Measurements from ENCODE around the gene TGFBR3. TPM values are rescaled to one million over a fixed set of nuclear protein-coding genes. Genes with fewer than 3 reads are reported as not detected.
A peak's percentile ranks its signal among the peaks of the same experiment; 100 is the strongest.
"Not testable (repeated sequence)": the region's sequence is repeated elsewhere in the genome, so short reads cannot be mapped to it uniquely, and the experiment has no call there.

Gene TGFBR3
- polyA plus RNA-seq, 3 donors: 15.2 to 71.2 (median 43.4) TPM

DNA sequence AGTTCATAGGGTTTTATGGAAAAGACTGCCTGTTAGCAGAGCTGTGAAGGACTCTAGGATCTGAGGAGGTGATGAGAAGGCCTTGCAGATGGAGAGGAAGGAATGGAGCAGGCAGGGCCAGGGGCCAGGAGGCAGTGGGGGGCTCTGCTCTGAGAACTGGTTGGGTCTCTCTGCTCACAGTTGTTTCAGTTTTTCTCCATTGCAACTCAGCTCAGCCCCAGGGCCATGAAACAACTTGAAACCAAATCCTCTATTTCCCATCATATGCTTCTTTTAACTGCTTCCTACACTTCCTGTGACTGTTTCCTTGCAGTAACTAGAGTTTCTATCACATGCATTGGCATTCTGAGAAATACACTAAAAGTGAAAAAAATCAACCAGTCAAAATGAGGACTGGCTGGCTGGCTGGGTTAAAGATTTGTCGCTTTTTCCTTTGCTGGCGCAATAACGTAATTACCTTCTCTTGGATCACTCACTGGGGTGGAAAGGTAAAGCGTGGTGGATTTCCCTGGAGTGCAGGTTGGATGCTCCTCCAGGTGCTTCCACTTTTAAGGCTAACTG is 213.3 kb downstream of the TGFBR3 start:
- whole genome bisulfite sequencing, 3 donors: 81 to 97% (median 92%) methylated on average over 4 of the region's 4 CpGs
- no peak overlapping the region for H3K27ac ChIP-seq (ENCODE audit: low read depth, low read length)

DNA sequence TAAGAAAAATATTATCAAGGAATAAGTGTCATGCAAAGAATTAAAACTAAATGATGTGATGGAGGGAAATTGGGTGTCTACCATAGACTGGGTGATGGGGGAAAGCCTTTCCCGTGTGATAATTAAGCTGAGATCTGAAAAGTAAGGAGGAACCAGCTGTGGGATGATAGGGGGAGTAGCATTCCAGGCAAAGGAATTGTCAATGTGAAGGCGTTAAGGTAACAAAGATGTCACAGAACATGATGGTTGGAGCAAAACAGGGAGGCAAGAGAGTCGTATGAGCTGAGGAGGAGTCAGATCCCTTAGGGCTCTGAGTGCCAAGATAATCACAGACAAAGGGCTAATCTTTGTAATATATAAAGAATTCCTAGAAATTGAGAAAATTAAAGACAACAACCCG is 215.2 kb downstream of the TGFBR3 start:
- no peak overlapping the region for H3K27ac ChIP-seq (ENCODE audit: low read depth, low read length)
- 81 to 83% (median 82%) methylated on average over 4 of the region's 4 CpGs for WGBS, 3 donors

- WGBS, 3 donors: 91 to 98% (median 94%) methylated on average over 25 of the region's 25 CpGs
- H3K27ac ChIP-seq (ENCODE audit: low read depth, low read length): no peak overlapping the region
Measured at GRCh38 chr1:91669584-91670350, 216.2 kb downstream of the TGFBR3 start.

DNA sequence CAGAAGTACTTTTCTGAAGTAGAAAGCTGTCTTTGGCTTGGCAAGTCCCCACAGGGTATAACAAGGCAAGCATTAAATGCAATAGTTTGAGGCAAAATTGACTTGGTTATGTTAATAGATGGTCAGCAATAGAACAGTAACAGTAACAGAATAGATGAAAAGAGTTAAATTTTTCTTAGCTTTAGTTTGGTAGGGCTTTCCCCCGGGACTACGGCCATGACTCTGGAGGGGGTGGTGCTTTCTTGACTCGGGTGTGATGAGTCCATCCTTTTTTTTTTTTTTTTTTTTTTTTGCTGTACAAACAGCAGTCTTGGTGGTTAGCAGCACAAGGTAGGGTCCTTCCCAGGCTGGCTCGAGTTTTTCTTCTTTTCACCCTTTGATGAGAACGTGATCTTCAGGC is 219.3 kb downstream of the TGFBR3 start:
- WGBS, 3 donors: 37 to 70% (median 37%) methylated on average over 5 of the region's 5 CpGs
- H3K27ac ChIP-seq (ENCODE audit: low read depth, low read length): not testable (repeated sequence)

DNA sequence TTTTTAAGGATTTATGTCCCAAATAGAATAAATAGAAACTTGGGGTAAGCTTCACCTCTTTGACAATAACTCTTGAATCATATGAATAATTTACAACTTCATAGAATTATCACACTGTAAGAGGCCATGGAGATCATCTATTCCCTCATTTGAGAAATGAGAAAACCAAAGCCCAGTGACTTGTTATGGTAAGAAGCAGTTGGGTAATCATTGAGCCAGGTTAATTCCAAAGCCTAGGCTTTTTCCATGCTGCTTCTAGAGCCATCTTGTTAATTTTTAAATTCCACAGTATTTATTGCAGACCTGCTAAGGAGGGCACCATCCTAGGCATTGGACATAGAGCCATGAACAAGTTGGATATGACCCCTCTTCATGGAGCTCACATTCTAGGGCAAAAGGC is 224.8 kb downstream of the TGFBR3 start:
- H3K27ac ChIP-seq (ENCODE audit: low read depth, low read length): no peak overlapping the region

GRCh38 chr1:91660708-91661107 is 225.2 kb downstream of the TGFBR3 start:
- H3K27ac ChIP-seq (ENCODE audit: low read depth, low read length): no peak overlapping the region

- WGBS, 3 donors: 67 to 88% (median 85%) methylated on average over 5 of the region's 5 CpGs
- no peak overlapping the region for H3K27ac ChIP-seq (ENCODE audit: low read depth, low read length)
Measured at GRCh38 chr1:91655912-91656449, 230.0 kb downstream of the TGFBR3 start.

GRCh38 chr1:91653183-91653582 is 232.8 kb downstream of the TGFBR3 start:
- WGBS, 3 donors: 87 to 93% (median 89%) methylated on average over 1 of the region's 1 CpG
- H3K27ac ChIP-seq (ENCODE audit: low read depth, low read length): no peak overlapping the region

DNA sequence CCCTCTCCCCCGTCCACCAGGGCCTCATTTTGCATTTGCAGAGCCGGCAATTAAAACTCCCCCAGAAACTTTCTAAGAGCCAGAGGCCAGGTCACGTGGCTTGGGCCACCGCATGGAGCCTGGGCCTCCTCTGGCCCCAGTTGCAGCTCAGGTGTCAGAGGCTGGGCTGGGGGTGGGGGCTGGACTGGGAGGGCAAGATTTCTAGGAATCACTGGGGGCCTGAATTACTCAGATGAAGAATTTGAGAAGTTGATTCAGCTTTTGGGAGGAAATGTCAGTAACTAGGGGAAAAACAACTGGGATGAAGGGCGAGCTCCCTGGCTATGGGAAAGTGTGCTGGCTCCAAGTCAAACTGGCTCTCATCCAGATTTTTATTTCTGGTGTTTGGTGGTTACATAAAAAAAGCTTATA is 234.3 kb downstream of the TGFBR3 start:
- H3K27ac ChIP-seq (ENCODE audit: low read depth, low read length): peak overlapping the region; percentile 48
- 40 to 62% (median 53%) methylated on average over 5 of the region's 5 CpGs for WGBS, 3 donors

DNA sequence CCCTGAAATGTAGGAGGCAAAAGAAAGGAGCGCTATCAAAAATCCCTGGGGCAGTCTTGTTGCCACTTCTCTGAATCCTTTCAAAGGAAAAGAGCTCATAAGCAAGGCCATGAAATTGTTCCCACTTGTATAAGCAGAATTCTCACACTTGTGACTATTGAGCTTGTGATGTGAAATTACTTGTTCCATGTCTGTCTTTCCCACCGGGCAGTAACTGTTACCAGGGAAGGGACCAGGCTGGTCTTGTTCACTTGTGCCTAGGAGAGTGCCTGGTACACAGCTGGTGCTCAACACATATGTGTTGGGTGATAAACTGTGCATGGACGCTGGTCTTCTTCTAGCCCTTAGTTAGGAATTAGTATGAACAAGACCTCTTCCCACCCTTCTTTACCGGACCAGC is 234.7 kb downstream of the TGFBR3 start:
- peak overlapping the region; percentile 48 for H3K27ac ChIP-seq (ENCODE audit: low read depth, low read length)
- WGBS, 3 donors: 47 to 83% (median 64%) methylated on average over 4 of the region's 4 CpGs

GRCh38 chr1:91650764-91651163 is 235.2 kb downstream of the TGFBR3 start:
- 40 to 81% (median 69%) methylated on average over 1 of the region's 1 CpG for WGBS, 3 donors
- H3K27ac ChIP-seq (ENCODE audit: low read depth, low read length): peak overlapping the region; percentile 66

GRCh38 chr1:91647061-91647460 is 238.9 kb downstream of the TGFBR3 start:
- no peak overlapping the region for H3K27ac ChIP-seq (ENCODE audit: low read depth, low read length)
- 88 to 95% (median 94%) methylated on average over 2 of the region's 2 CpGs for WGBS, 3 donors

DNA sequence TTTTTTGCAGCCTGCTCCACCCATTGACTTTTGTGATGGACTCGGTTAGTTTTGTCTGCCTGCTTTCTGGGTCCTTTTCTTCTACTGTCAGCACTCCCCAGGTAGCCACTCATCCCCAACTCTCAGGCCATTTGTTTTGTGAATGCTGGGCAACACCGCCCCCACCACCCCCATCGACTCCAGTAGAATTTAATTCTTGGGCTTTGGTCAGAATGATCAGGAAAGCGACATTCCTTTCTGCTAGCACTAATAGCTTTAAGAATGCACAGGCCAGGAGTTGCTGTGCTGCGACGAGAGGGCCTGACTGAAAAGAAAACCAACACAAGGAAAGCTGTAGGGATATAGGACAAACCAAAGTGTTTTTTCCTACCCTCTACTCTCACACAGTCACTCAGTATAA is 240.9 kb downstream of the TGFBR3 start:
- no peak overlapping the region for H3K27ac ChIP-seq (ENCODE audit: low read depth, low read length)
- WGBS, 3 donors: 66 to 89% (median 85%) methylated on average over 6 of the region's 6 CpGs

DNA sequence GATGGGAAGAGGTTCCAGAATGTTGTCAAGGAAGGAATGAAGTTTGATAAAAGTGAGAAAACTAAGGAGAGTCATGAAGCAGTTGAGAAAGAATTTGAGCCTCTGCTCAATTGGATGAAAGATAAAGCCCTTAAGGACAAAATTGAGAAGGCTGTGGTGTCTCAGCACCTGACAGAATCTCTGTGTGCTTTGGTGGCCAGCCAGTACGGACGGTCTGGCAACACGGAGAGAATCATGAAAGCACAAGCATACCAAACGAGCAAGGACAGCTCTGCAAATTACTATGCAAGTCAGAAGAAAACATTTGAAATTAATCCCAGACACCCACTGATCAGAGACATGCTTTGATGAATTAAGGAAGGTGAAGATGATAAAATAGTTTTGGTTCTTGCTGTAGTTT is 242.5 kb downstream of the TGFBR3 start:
- H3K27ac ChIP-seq (ENCODE audit: low read depth, low read length): no peak overlapping the region
- 76 to 91% (median 91%) methylated on average over 4 of the region's 4 CpGs for WGBS, 3 donors

DNA sequence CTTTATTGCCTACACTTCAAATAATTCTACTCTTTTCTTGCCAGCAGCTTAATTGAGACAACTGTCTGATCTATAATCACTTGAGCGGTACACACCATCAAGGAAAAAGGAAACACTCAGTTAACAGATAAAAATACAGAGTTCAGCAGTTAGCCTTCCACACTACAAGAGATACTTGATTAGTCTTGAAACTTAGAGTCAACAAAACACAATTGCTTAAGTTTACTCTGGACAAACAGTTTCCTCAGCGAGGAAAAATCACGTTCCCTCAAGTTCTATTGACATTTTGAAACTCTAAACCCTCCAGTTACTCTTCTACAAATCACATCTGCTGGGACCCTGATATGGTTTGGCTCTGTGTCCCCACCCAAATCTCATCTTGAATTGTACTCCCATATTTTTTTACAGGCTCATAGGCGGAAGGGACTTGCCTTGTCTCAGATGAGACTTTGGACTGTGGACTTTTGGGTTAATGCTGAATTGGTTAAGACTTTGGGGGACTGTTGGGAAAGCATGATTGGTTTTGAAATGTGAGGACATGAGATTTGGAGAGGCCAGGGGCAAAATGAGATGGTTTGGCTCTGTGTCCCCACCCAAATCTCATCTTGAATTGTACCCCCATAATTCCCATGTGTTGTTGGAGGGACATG is 244.9 kb downstream of the TGFBR3 start:
- 54 to 94% (median 92%) methylated on average over 4 of the region's 4 CpGs for WGBS, 3 donors
- H3K27ac ChIP-seq (ENCODE audit: low read depth, low read length): no peak overlapping the region

- 62 to 72% (median 67%) methylated on average over 8 of the region's 8 CpGs for WGBS, 3 donors
- H3K27ac ChIP-seq (ENCODE audit: low read depth, low read length): no peak overlapping the region
Measured at GRCh38 chr1:91637539-91637994, 248.4 kb downstream of the TGFBR3 start.

DNA sequence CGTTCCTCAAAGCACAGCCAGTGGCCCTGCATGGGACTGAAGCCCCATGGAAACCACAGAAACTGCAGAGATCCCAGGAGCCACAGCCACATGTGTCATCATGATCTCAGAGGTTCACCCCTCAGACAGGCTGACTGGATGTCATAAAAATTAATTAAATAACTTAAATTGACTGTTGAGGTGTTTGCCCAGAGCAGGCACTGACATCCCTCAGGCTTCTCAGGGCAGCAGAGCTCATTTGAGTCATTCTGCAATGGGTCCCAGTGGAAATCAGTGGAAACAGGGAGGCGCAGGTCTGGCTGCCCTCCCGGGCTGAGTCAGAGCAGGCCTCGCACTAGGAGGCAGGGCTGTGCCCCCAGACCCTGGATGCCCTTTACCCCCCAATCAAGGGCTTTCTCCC is 250.2 kb downstream of the TGFBR3 start:
- no peak overlapping the region for H3K27ac ChIP-seq (ENCODE audit: low read depth, low read length)
- 82 to 93% (median 86%) methylated on average over 4 of the region's 4 CpGs for WGBS, 3 donors

- no peak overlapping the region for H3K27ac ChIP-seq (ENCODE audit: low read depth, low read length)
- WGBS, 3 donors: 89 to 95% (median 95%) methylated on average over 3 of the region's 3 CpGs
Measured at GRCh38 chr1:91633438-91633837, 252.5 kb downstream of the TGFBR3 start.

DNA sequence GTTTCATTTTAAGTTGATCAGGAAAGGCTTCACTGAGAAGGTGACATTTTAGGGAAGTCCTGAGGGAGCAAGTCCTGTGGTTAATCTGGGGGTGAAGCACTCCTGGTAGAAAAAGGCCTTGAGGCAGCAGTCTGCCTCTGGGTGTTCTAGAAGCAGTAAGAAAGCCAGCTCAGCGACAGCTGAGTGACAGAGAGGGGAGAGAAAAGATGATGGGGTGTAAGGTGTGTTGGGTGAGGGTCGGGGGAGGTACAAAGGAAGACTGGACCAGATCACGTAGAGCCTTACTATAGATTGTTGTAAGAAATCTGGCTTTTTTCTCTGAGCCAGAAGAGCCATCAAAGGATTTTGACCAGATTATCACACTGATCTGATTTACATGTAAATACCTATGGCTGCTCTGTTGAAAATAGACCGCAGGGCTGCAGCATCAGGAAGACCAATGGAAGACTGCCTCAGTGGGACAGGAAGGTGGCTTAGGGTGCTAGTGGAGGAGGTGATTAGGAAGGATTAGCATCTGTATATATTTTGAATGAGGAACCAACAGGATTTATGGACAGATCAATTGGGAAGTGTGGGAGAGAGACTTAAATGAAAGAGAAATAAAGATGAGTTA is 254.1 kb downstream of the TGFBR3 start:
- WGBS, 3 donors: 81 to 93% (median 90%) methylated on average over 4 of the region's 4 CpGs
- H3K27ac ChIP-seq (ENCODE audit: low read depth, low read length): no peak overlapping the region
